Mesodermal cell (in vitro differentiated cells): ENCODE measurements around the gene CXCR3.
"Not testable (repeated sequence)": the region's sequence is repeated elsewhere in the genome, so short reads cannot be mapped to it uniquely, and the experiment has no call there.

Experiments used
- H3K27ac ChIP-seq: 2 replicates; pipeline ENCODE4 v1.7.0; 2013; ENCODE audit warnings: mild to moderate bottlenecking, low read depth, low read length, moderate library complexity; ENCODE audit not compliant: severe bottlenecking
- H3K36me3 ChIP-seq: 2 replicates; pipeline ENCODE4 v1.7.1; 2013; ENCODE audit warnings: mild to moderate bottlenecking, low read length, moderate library complexity; ENCODE audit not compliant: control insufficient read depth, insufficient read depth
- H3K4me1 ChIP-seq: one replicate; pipeline ENCODE4 v1.7.1; 2013; ENCODE audit warnings: mild to moderate bottlenecking, low read length; ENCODE audit not compliant: insufficient read depth, control insufficient read depth, poor library complexity, severe bottlenecking
- H3K4me3 ChIP-seq: 2 replicates; pipeline ENCODE4 v1.7.0; 2013; ENCODE audit warnings: low read length, control low read depth, mild to moderate bottlenecking; ENCODE audit not compliant: insufficient read depth, poor library complexity, severe bottlenecking; ENCODE audit errors: extremely low read depth
- H3K9me3 ChIP-seq: 2 replicates; pipeline ENCODE4 v1.7.1; 2013; ENCODE audit warnings: mild to moderate bottlenecking, low read length, moderate library complexity; ENCODE audit not compliant: control insufficient read depth
- WGBS, 2 experiments: methylation state at CpG; one replicate each; pipeline ENCODE4 v1.1.5; 2013; ENCODE audit warnings: missing lambda C conversion rate in 2 of 2; ENCODE audit not compliant: insufficient coverage in 2 of 2; 5-methylcytosine and 5-hydroxymethylcytosine counted together

CXCR3 gene

GRCh38 chrX:71579990-71580380 lies 38.3 kb downstream of the CXCR3 start:
- Histone ChIP-seq H3K27ac (no peak overlapping the region), H3K4me3 (no peak overlapping the region), H3K36me3 (peaks cover 23% of the 10 kb centered on the region), H3K4me1 (no peaks in the 10 kb centered on the region), H3K9me3 (no peaks in the 10 kb centered on the region)
- no CpG with 5 or more reads among the region's 7 CpGs for WGBS, 2 experiments

- Histone ChIP-seq H3K4me3 (no peak overlapping the region), H3K4me1 (no peaks in the 10 kb centered on the region), H3K36me3 (peaks cover 29% of the 10 kb centered on the region), H3K27ac (no peak overlapping the region), H3K9me3 (no peaks in the 10 kb centered on the region)
- 91 to 94% methylated on average over 4 to 9 of the region's 26 CpGs for WGBS, 2 experiments
These were observed 38.9 kb downstream of the CXCR3 start for GRCh38 chrX:71579136-71579989.

- no peaks in the 10 kb centered on the region for H3K9me3 ChIP-seq
- H3K4me1 ChIP-seq: no peaks in the 10 kb centered on the region
These were observed 39.8 kb downstream of the CXCR3 start, which contains the start of gene GCNA for GRCh38 chrX:71578253-71579135. Gene GCNA (plus strand): TSS chrX:71578437. CDS start chrX:71580822, 2,385 bp downstream.

GRCh38 chrX:71577682-71578081 lies 40.6 kb downstream of the CXCR3 start:
- 85 to 100% methylated on average over 1 to 15 of the region's 24 CpGs for WGBS, 2 experiments
- H3K9me3 ChIP-seq: no peaks in the 10 kb centered on the region
- no peak overlapping the region for H3K27ac ChIP-seq
- no peak overlapping the region for H3K4me3 ChIP-seq
- no peaks in the 10 kb centered on the region for H3K4me1 ChIP-seq
- peaks cover 44% of the 10 kb centered on the region for H3K36me3 ChIP-seq

More at GRCh38 chrX:71578253-71579135, 39.8 kb downstream of the CXCR3 start, which contains the start of gene GCNA:
- no peak within 1 kb of the TSS for H3K4me3 ChIP-seq
- H3K36me3 ChIP-seq: peaks cover 38% of the 10 kb centered on the region
- no peak within 1 kb of the TSS for H3K27ac ChIP-seq
- 97 to 98% methylated on average over 14 to 31 of the region's 48 CpGs for WGBS, 2 experiments

- Histone ChIP-seq H3K4me3 (no peak overlapping the region), H3K36me3 (peaks cover 63% of the 10 kb centered on the region), H3K9me3 (no peaks in the 10 kb centered on the region), H3K4me1 (no peaks in the 10 kb centered on the region), H3K27ac (no peak overlapping the region)
- WGBS, 2 experiments: 100% methylated on average over 1 of the region's 2 CpGs; no CpG with 5 or more reads in 1 of the 2 experiments
These were observed 44.7 kb downstream of the CXCR3 start for GRCh38 chrX:71573590-71573989.

GRCh38 chrX:71571390-71571789 lies 46.9 kb downstream of the CXCR3 start:
- peaks cover 70% of the 10 kb centered on the region for H3K36me3 ChIP-seq
- not testable (repeated sequence) for H3K9me3 ChIP-seq, H3K27ac ChIP-seq, H3K4me1 ChIP-seq, H3K4me3 ChIP-seq
- 80% methylated on average over 1 of the region's 8 CpGs; no CpG with 5 or more reads in 1 of the 2 experiments for WGBS, 2 experiments
